NCI-H524 treated with DMSO at 0.1 percent for 48 hours (cell line): ENCODE results near the gene PRR3.

Experiments used
- DNase-seq: peaks from one replicate; lab custom pipeline; 2025; lab: John Stamatoyannopoulos, UW

Gene PRR3

GRCh38 chr6:30537931-30538330, 19.2 kb upstream of the PRR3 start:
- DNase-seq: no peak

- DNase-seq: no peak
Observed at GRCh38 chr6:30541515-30542403, 15.3 kb upstream of the PRR3 start.

GRCh38 chr6:30542404-30542725, 14.7 kb upstream of the PRR3 start:
- no peak for DNase-seq

- no peak for DNase-seq
Observed at GRCh38 chr6:30542915-30543314, 14.2 kb upstream of the PRR3 start.

GRCh38 chr6:30543821-30544220, 13.3 kb upstream of the PRR3 start:
- DNase-seq: no peak

GRCh38 chr6:30544666-30545272, 12.3 kb upstream of the PRR3 start:
- DNase-seq: no peak

GRCh38 chr6:30547454-30547853, 9.6 kb upstream of the PRR3 start:
- DNase-seq: no peak

GRCh38 chr6:30548375-30548774, 8.7 kb upstream of the PRR3 start:
- DNase-seq: no peak

- no peak for DNase-seq
Observed at GRCh38 chr6:30554404-30554803, 2.7 kb upstream of the PRR3 start.

- DNase-seq: no peak
Observed at GRCh38 chr6:30554962-30555815, 1.9 kb upstream of the PRR3 start.

- DNase-seq: no peak
Observed at GRCh38 chr6:30555816-30556065, 1.4 kb upstream of the PRR3 start.

- DNase-seq: no peak
Observed at GRCh38 chr6:30556066-30556905, 809 bp upstream of the PRR3 start, which contains the start of gene GNL1. TSS of gene GNL1 (minus strand) at chr6:30556489. CDS start at chr6:30556203, 286 bp downstream.

- DNase-seq: no peak
Observed at GRCh38 chr6:30557683-30557981, 537 bp downstream of the PRR3 start.

GRCh38 chr6:30560930-30561329, 3.8 kb downstream of the PRR3 start:
- DNase-seq: no peak

- no peak for DNase-seq
Observed at GRCh38 chr6:30562470-30563425, 5.7 kb downstream of the PRR3 start.

GRCh38 chr6:30564114-30564513, 7.0 kb downstream of the PRR3 start:
- DNase-seq: no peak

- DNase-seq: no peak
Observed at GRCh38 chr6:30565772-30566171, 8.7 kb downstream of the PRR3 start.

- DNase-seq: no peak
Observed at GRCh38 chr6:30568245-30568644, 11.2 kb downstream of the PRR3 start.

GRCh38 chr6:30570263-30570662, 13.2 kb downstream of the PRR3 start:
- DNase-seq: no peak

- DNase-seq: no peak
Observed at GRCh38 chr6:30570740-30571074, 13.6 kb downstream of the PRR3 start.

- peak; percentile 70 for DNase-seq
Observed at GRCh38 chr6:30571075-30571761, 14.1 kb downstream of the PRR3 start, which contains the start of gene ABCF1. TSS of gene ABCF1 (plus strand) at chr6:30571442. CDS start at chr6:30571488, 46 bp downstream.
